CD4-positive, alpha-beta T cell treated with Interleukin-4 for 4 hours (primary cell): ENCODE data around the gene TMEM244.
"Not testable (repeated sequence)": the region's sequence is repeated elsewhere in the genome, so short reads cannot be mapped to it uniquely, and the experiment has no call there.

ENCODE experiments used
- DNase-seq: peaks from one replicate; pipeline ENCODE4 v3.0.0-alpha.2; 2020

Gene TMEM244

GRCh38 chr6:129866256-129866655, 5.1 kb upstream of the TMEM244 start:
- no peak for DNase-seq

GRCh38 chr6:129865013-129865412, 3.9 kb upstream of the TMEM244 start:
- DNase-seq: no peak

- no peak for DNase-seq
Measured at GRCh38 chr6:129863664-129864063, 2.5 kb upstream of the TMEM244 start.

- DNase-seq: no peak
Measured at GRCh38 chr6:129859524-129859923, 1.6 kb downstream of the TMEM244 start.

GRCh38 chr6:129857838-129858237, 3.3 kb downstream of the TMEM244 start:
- DNase-seq: no peak

- DNase-seq: no peak
Measured at GRCh38 chr6:129853996-129854711, 7.0 kb downstream of the TMEM244 start.

GRCh38 chr6:129852257-129852858, 8.8 kb downstream of the TMEM244 start:
- peak; percentile 6 for DNase-seq

GRCh38 chr6:129849456-129849855, 11.7 kb downstream of the TMEM244 start:
- DNase-seq: no peak

- DNase-seq: no peak
Measured at GRCh38 chr6:129846761-129847160, 14.4 kb downstream of the TMEM244 start.

GRCh38 chr6:129845696-129846095, 15.4 kb downstream of the TMEM244 start:
- DNase-seq: no peak

- no peak for DNase-seq
Measured at GRCh38 chr6:129844118-129844891, 16.8 kb downstream of the TMEM244 start.

- no peak for DNase-seq
Measured at GRCh38 chr6:129843573-129843972, 17.5 kb downstream of the TMEM244 start.

GRCh38 chr6:129842881-129843409, 18.2 kb downstream of the TMEM244 start:
- no peak for DNase-seq

- no peak for DNase-seq
Measured at GRCh38 chr6:129842137-129842536, 19.0 kb downstream of the TMEM244 start.

- not testable (repeated sequence) for DNase-seq
Measured at GRCh38 chr6:129839562-129839961, 21.6 kb downstream of the TMEM244 start.

- no peak for DNase-seq
Measured at GRCh38 chr6:129835691-129836090, 25.4 kb downstream of the TMEM244 start.

GRCh38 chr6:129832299-129832698, 28.8 kb downstream of the TMEM244 start:
- DNase-seq: no peak

GRCh38 chr6:129828229-129828628, 32.9 kb downstream of the TMEM244 start:
- DNase-seq: no peak

- DNase-seq: no peak
Measured at GRCh38 chr6:129818251-129818650, 42.9 kb downstream of the TMEM244 start.

GRCh38 chr6:129817821-129818220, 43.3 kb downstream of the TMEM244 start:
- DNase-seq: no peak

- no peak for DNase-seq
Measured at GRCh38 chr6:129817332-129817731, 43.8 kb downstream of the TMEM244 start.

- DNase-seq: no peak
Measured at GRCh38 chr6:129812145-129812777, 48.9 kb downstream of the TMEM244 start.

- DNase-seq: not testable (repeated sequence)
Measured at GRCh38 chr6:129807141-129807540, 54.0 kb downstream of the TMEM244 start.
